Mesothelial cell of epicardium (in vitro differentiated cells): ENCODE results near the gene PRR23E. TPM values are rescaled to one million over a fixed set of nuclear protein-coding genes. Genes with fewer than 3 reads are reported as not detected.

Experiments
- DNase-seq, 2 experiments: peaks; one replicate each; pipeline ENCODE4 v3.0.0; 2021; ENCODE audit warnings: low spot score in 2 of 2; ENCODE audit not compliant: unreplicated experiment in 2 of 2
- H3K27ac Mint-ChIP-seq: 2 replicates; pipeline ENCODE4 v1.8.0; 2021; ENCODE audit warnings: mixed read lengths
- H3K27me3 Mint-ChIP-seq: 2 replicates; pipeline ENCODE4 v1.8.0; 2021; ENCODE audit warnings: low read depth, mixed read lengths
- H3K36me3 Mint-ChIP-seq: 2 replicates; pipeline ENCODE4 v1.8.0; 2021; ENCODE audit warnings: mixed read lengths
- H3K4me1 Mint-ChIP-seq: 2 replicates; pipeline ENCODE4 v1.8.0; 2021; ENCODE audit warnings: mixed read lengths
- H3K4me3 Mint-ChIP-seq: 2 replicates; pipeline ENCODE4 v1.8.0; 2021; ENCODE audit warnings: mild to moderate bottlenecking, moderate library complexity, mixed read lengths
- H3K9me3 Mint-ChIP-seq: 2 replicates; pipeline ENCODE4 v1.8.0; 2021; ENCODE audit warnings: mixed read lengths
- CTCF ChIP-seq: fragments of 200-600 bp; sonication (generic); IDR thresholded peaks from one replicate; pipeline ENCODE4 v1.5.0; 2021; ENCODE audit warnings: antibody characterized with exemption; ENCODE audit not compliant: unreplicated experiment
- total RNA-seq: library from RNA; stranded (reverse); gene quantifications from 3 replicates; pipeline ENCODE4 v1.2.1, GENCODE V29; 2021

PRR23E gene
- total RNA-seq, 1 donor from 2014 or later: not detected

GRCh38 chr3:127195417-127195816 is 2.5 kb downstream of the PRR23E start:
- Mint-ChIP-seq H3K4me1 (no peaks in the 10 kb centered on the region), H3K36me3 (no peaks in the 10 kb centered on the region), H3K27ac (no peak overlapping the region), H3K27me3 (peaks cover 46% of the 10 kb centered on the region), H3K4me3 (no peak overlapping the region), H3K9me3 (peaks cover 9% of the 10 kb centered on the region)
- no peak for TF ChIP-seq CTCF
- DNase-seq: no peak

GRCh38 chr3:127196002-127196401 is 3.1 kb downstream of the PRR23E start:
- H3K9me3 Mint-ChIP-seq: peaks cover 9% of the 10 kb centered on the region
- H3K4me3 Mint-ChIP-seq: no peak overlapping the region
- no peak for DNase-seq
- H3K36me3 Mint-ChIP-seq: no peaks in the 10 kb centered on the region
- no peak for TF ChIP-seq CTCF
- H3K4me1 Mint-ChIP-seq: no peaks in the 10 kb centered on the region
- H3K27ac Mint-ChIP-seq: no peak overlapping the region
- H3K27me3 Mint-ChIP-seq: peaks cover 49% of the 10 kb centered on the region

- H3K27me3 Mint-ChIP-seq: peaks cover 54% of the 10 kb centered on the region
- no peak overlapping the region for H3K4me3 Mint-ChIP-seq
- H3K36me3 Mint-ChIP-seq: no peaks in the 10 kb centered on the region
- H3K4me1 Mint-ChIP-seq: no peaks in the 10 kb centered on the region
- no peak for TF ChIP-seq CTCF
- H3K27ac Mint-ChIP-seq: no peak overlapping the region
- DNase-seq: peak in 1 of 2 experiments; percentile 33
- H3K9me3 Mint-ChIP-seq: peaks cover 6% of the 10 kb centered on the region
Observed at GRCh38 chr3:127196466-127197299, 3.8 kb downstream of the PRR23E start.

- TF ChIP-seq CTCF: no peak
- H3K4me1 Mint-ChIP-seq: no peaks in the 10 kb centered on the region
- no peak overlapping the region for H3K27ac Mint-ChIP-seq
Observed at GRCh38 chr3:127197300-127198189, 4.6 kb downstream of the PRR23E start.

GRCh38 chr3:127200086-127200691 is 7.3 kb downstream of the PRR23E start:
- TF ChIP-seq CTCF: no peak
- Mint-ChIP-seq H3K4me3 (no peak overlapping the region), H3K9me3 (peaks cover 9% of the 10 kb centered on the region), H3K36me3 (no peaks in the 10 kb centered on the region), H3K4me1 (no peaks in the 10 kb centered on the region), H3K27ac (no peak overlapping the region), H3K27me3 (peaks cover 66% of the 10 kb centered on the region)
- DNase-seq: no peak

More at GRCh38 chr3:127197300-127198189, 4.6 kb downstream of the PRR23E start:
- H3K36me3 Mint-ChIP-seq: no peaks in the 10 kb centered on the region
- DNase-seq: no peak
- H3K9me3 Mint-ChIP-seq: peaks cover 5% of the 10 kb centered on the region
- H3K4me3 Mint-ChIP-seq: no peak overlapping the region
- peaks cover 56% of the 10 kb centered on the region for H3K27me3 Mint-ChIP-seq
